ENCODE measurements around the gene CCDC18. TPM values are rescaled to one million over a fixed set of nuclear protein-coding genes. Genes with fewer than 3 reads are reported as not detected.
A peak's percentile ranks its signal among the peaks of the same experiment; 100 is the strongest.

Gene CCDC18
- total and polyA plus RNA-seq, 8 donors = 0.95 to 1.7 (median 1.2) TPM

DNA sequence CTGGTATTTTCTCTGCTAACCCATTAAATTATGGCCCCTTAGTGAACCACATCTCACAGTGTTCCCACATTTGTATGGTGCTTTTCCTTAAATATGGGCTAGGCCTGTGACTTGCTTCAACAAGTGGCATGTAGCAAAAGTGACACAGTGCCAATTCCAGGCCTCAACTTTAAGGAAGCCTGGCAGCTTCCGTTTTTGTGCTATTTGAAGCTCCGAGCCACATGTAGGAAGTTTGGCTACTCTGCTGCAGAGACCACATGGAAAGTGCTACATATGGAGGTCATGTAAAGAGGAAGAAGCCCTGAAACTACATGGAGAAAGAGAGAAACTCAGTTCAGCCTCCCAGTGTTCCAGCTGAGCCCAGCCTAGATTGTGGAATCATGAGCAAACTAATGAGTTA is 136.7 kb downstream of the CCDC18 start:
- H3K4me3 ChIP-seq = no peak overlapping the region
- DNase-seq (peak in 1 of 6 donors; percentile 41), ATAC-seq (peak in 2 of 4 donors; percentile 67 to 74), FAIRE-seq (no peak)
- H3K4me1 ChIP-seq = peaks cover 0 to 3% (median 2%) of the 10 kb centered on the region in 3 donors
- H3K9me3 ChIP-seq = no peaks in the 10 kb centered on the region
- WGBS, 2 donors = 39 to 61% methylated on average over 2 of the region's 2 CpGs
- TF ChIP-seq, protein P1, sequence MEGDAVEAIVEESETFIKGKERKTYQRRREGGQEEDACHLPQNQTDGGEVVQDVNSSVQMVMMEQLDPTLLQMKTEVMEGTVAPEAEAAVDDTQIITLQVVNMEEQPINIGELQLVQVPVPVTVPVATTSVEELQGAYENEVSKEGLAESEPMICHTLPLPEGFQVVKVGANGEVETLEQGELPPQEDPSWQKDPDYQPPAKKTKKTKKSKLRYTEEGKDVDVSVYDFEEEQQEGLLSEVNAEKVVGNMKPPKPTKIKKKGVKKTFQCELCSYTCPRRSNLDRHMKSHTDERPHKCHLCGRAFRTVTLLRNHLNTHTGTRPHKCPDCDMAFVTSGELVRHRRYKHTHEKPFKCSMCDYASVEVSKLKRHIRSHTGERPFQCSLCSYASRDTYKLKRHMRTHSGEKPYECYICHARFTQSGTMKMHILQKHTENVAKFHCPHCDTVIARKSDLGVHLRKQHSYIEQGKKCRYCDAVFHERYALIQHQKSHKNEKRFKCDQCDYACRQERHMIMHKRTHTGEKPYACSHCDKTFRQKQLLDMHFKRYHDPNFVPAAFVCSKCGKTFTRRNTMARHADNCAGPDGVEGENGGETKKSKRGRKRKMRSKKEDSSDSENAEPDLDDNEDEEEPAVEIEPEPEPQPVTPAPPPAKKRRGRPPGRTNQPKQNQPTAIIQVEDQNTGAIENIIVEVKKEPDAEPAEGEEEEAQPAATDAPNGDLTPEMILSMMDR (IDR thresholded peaks at IDR 0.05) = no peak
- intact Hi-C loops (cut with DNase I) = no loop called here
- no peaks in the 10 kb centered on the region for H3K27me3 ChIP-seq
- H3K27ac ChIP-seq = no peak overlapping the region
- no peaks in the 10 kb centered on the region for H3K36me3 ChIP-seq

DNA sequence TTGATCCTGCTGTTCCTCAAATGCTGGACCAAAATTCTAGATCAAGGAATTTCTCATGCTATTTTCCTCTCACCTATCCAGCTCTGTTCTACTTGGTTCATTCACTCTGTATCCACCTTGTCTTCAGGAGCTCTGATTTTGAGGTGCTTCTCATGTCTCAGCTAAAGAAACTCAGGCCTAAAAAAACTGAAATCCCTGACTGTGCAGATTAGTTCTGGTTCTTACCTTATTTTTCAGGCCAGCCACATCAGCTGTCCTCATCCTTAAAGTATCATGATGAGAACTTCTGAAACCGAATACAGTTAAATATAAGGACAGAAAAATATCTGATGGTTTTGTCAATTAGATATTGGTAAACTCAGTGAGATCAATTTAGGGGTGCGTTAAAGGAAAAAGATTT is 137.4 kb downstream of the CCDC18 start:
- ATAC-seq = no peak
- Histone ChIP-seq H3K27me3 (no peaks in the 10 kb centered on the region), H3K4me3 (no peak overlapping the region), H3K9me3 (no peaks in the 10 kb centered on the region), H3K4me1 (peaks cover 0 to 7% (median 5%) of the 10 kb centered on the region in 3 donors), H3K27ac (no peak overlapping the region), H3K36me3 (no peaks in the 10 kb centered on the region)
- WGBS, 2 donors = 88 to 93% methylated on average over 2 of the region's 2 CpGs
- no peak for DNase-seq
- TF ChIP-seq, protein P1 (IDR thresholded peaks at IDR 0.05) = no peak
- no peak for FAIRE-seq
- intact Hi-C loops (cut with DNase I) = no loop called here

DNA sequence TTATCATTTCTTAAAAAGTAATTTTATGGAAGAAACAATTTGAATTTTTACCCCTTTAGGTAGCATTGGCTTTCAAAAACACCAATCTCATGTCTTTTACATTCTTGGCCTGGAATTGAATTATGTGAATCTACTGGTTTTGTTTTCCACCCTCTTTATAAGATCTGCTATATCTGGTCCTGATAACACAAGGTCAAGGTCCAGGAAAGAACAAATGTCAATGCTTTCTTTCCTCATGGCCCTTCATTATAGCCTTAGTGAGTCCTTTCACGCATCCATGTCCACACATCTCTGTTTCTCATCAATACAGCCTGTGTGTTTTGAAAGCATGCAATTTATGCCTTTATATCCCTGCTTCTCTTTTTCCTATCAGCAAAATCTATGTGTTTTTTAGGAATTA is 141.2 kb downstream of the CCDC18 start:
- no peak overlapping the region for H3K4me3 ChIP-seq
- FAIRE-seq (no peak), DNase-seq (no peak), ATAC-seq (no peak)
- 97% methylated on average over 1 of the region's 1 CpG for WGBS, 2 donors
- no peaks in the 10 kb centered on the region for H3K36me3 ChIP-seq
- H3K9me3 ChIP-seq = no peaks in the 10 kb centered on the region
- TF ChIP-seq, protein P1 (IDR thresholded peaks at IDR 0.05) = no peak
- intact Hi-C loops (cut with DNase I) = no loop called here
- peaks cover 0 to 7% (median 5%) of the 10 kb centered on the region in 3 donors for H3K4me1 ChIP-seq
- no peaks in the 10 kb centered on the region for H3K27me3 ChIP-seq
- no peak overlapping the region for H3K27ac ChIP-seq

DNA sequence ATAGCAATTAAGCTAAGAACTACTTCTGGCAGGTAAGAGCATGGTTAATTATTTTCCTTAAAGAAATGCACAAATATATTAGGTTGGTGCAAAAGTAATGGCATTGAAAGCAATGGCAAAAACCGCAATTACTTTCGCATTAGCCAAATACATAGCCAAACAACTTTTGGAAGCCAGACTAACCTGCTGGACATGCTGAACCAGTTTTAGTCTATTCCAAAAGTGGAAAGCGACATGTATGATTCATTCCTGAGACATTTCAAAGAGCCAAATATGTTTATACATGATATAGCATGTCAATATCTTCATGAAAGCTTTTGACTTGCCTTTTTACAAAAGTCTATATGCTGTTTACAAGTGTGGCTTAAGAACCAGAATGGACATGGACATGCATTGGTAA is 141.8 kb downstream of the CCDC18 start:
- no peaks in the 10 kb centered on the region for H3K9me3 ChIP-seq
- 23 to 36% methylated on average over 3 of the region's 3 CpGs for WGBS, 2 donors
- no peaks in the 10 kb centered on the region for H3K27me3 ChIP-seq
- H3K4me3 ChIP-seq = no peak overlapping the region
- H3K27ac ChIP-seq = no peak overlapping the region
- TF ChIP-seq, protein P1 (IDR thresholded peaks at IDR 0.05) = no peak
- H3K4me1 ChIP-seq = peaks cover 0 to 7% (median 5%) of the 10 kb centered on the region in 3 donors
- no peaks in the 10 kb centered on the region for H3K36me3 ChIP-seq
- FAIRE-seq (no peak), DNase-seq (peak in 1 of 6 donors; percentile 24), ATAC-seq (peak in 2 of 4 donors; percentile 46 to 60)
- intact Hi-C loops (cut with DNase I) = no loop called here

DNA sequence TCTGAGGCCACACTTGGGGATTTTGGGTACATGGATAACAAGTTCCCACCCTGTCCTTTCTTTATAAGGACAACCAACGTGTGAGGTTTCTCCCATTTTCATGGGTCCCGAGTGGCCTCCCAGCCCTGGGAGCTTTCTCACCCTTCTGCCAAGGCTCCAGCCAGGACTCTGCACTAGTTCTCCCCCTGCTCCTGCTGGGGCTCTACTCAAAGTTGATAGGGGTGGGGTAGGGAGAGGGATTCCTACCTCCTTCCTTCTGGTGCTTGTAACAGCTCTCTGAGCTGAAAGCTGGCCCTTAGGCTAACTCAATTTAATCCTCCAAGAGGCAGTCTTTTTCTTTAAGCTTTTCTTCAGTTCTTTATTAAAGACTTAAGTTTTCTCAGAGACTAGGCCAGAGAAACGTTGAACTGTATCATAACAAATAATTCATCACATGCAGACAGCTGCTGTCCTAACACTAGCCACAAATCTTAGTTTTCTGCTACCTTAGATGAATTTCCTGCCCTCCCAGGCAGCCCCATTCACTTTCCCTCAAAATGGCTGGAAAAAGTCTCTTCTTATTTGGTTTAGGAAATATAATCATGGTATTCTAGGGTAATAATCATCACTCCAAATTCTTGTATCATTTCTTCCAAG is 142.8 kb downstream of the CCDC18 start:
- Histone ChIP-seq H3K27ac (no peak overlapping the region), H3K4me3 (no peak overlapping the region), H3K27me3 (no peaks in the 10 kb centered on the region), H3K4me1 (peaks cover 0 to 7% (median 5%) of the 10 kb centered on the region in 3 donors), H3K36me3 (no peaks in the 10 kb centered on the region), H3K9me3 (no peaks in the 10 kb centered on the region)
- ATAC-seq (no peak), DNase-seq (no peak), FAIRE-seq (no peak)
- intact Hi-C loops (cut with DNase I) = no loop called here
- 71 to 75% methylated on average over 3 of the region's 3 CpGs for WGBS, 2 donors
- TF ChIP-seq, protein P1 (IDR thresholded peaks at IDR 0.05) = no peak
